Osteocyte (in vitro differentiated cells): ENCODE results near the gene TBC1D10B. TPM values are rescaled to one million over a fixed set of nuclear protein-coding genes. Genes with fewer than 3 reads are reported as not detected.
"Not testable (repeated sequence)": the region's sequence is repeated elsewhere in the genome, so short reads cannot be mapped to it uniquely, and the experiment has no call there.

Experiments used
- DNase-seq: peaks from one replicate; pipeline ENCODE4 v3.0.0; 2021; ENCODE audit warnings: mixed read lengths; ENCODE audit not compliant: unreplicated experiment; ENCODE audit errors: extremely low spot score
- H3K27ac Mint-ChIP-seq: one replicate; pipeline ENCODE4 v1.8.0; 2021; ENCODE audit warnings: mild to moderate bottlenecking, mixed read lengths; ENCODE audit not compliant: unreplicated experiment
- H3K27me3 Mint-ChIP-seq: one replicate; pipeline ENCODE4 v1.8.0; 2021; ENCODE audit warnings: mixed read lengths; ENCODE audit not compliant: unreplicated experiment
- H3K36me3 Mint-ChIP-seq: one replicate; pipeline ENCODE4 v1.8.0; 2021; ENCODE audit warnings: mixed read lengths; ENCODE audit not compliant: unreplicated experiment
- H3K4me1 Mint-ChIP-seq: one replicate; pipeline ENCODE4 v1.8.0; 2021; ENCODE audit warnings: mixed read lengths; ENCODE audit not compliant: unreplicated experiment
- H3K4me3 Mint-ChIP-seq: one replicate; pipeline ENCODE4 v1.8.0; 2021; ENCODE audit warnings: mild to moderate bottlenecking, moderate library complexity, mixed read lengths; ENCODE audit not compliant: unreplicated experiment
- H3K9me3 Mint-ChIP-seq: one replicate; pipeline ENCODE4 v1.8.0; 2021; ENCODE audit warnings: mixed read lengths; ENCODE audit not compliant: unreplicated experiment
- total RNA-seq: library from RNA; stranded (reverse); gene quantifications from 2 replicates; pipeline ENCODE4 v1.2.1, GENCODE V29; 2021
- TF ChIP-seq, protein P1 (sequence below): fragments of 200-600 bp; sonication (generic); IDR thresholded peaks from 2 replicates; pipeline ENCODE4 v1.5.0; 2021; ENCODE audit warnings: antibody characterized with exemption, mild to moderate bottlenecking, moderate library complexity

Gene TBC1D10B
- total RNA-seq, 1 donor from 2014 or later = 47.0 TPM

DNA sequence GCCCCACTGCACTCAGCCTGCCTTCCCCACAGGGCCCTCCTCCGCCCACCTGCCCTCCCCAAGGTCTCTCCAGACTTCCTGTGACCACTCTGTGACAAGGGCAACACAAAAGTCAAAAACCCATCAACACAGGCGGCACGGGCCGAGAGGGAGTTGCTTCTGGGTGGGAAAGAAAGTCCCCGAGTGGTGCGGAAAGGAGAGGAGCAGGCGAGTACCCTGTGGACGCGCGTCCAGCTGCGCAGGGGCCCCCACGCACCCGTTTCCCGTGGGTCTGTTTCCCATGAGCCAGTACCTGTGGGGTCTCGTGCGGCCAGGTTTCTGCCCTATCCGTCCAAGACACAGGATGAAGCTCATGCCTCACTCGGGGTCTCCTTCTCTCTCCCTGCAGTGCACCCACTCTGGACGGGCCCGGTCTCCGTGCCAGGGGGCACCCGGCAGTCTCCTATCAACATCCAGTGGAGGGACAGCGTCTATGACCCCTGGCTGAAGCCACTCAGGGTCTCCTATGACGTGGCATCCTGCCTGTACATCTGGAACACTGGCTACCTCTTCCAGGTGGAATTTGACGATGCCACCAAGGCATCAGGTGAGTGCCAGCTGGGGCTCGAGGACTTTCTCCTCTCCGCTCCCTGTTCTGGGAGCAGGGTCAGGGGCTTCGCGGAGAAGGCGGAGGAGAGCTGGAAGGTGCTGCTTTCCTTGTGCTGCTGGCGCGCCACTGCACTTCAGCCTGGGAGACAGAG lies 27.4 kb downstream of the TBC1D10B start:
- Mint-ChIP-seq H3K4me3 (no peak overlapping the region), H3K9me3 (no peaks in the 10 kb centered on the region), H3K36me3 (no peaks in the 10 kb centered on the region), H3K4me1 (no peaks in the 10 kb centered on the region), H3K27me3 (no peaks in the 10 kb centered on the region), H3K27ac (no peak overlapping the region)
- DNase-seq = peak; percentile 80
- TF ChIP-seq, protein P1, sequence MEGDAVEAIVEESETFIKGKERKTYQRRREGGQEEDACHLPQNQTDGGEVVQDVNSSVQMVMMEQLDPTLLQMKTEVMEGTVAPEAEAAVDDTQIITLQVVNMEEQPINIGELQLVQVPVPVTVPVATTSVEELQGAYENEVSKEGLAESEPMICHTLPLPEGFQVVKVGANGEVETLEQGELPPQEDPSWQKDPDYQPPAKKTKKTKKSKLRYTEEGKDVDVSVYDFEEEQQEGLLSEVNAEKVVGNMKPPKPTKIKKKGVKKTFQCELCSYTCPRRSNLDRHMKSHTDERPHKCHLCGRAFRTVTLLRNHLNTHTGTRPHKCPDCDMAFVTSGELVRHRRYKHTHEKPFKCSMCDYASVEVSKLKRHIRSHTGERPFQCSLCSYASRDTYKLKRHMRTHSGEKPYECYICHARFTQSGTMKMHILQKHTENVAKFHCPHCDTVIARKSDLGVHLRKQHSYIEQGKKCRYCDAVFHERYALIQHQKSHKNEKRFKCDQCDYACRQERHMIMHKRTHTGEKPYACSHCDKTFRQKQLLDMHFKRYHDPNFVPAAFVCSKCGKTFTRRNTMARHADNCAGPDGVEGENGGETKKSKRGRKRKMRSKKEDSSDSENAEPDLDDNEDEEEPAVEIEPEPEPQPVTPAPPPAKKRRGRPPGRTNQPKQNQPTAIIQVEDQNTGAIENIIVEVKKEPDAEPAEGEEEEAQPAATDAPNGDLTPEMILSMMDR = no peak

DNA sequence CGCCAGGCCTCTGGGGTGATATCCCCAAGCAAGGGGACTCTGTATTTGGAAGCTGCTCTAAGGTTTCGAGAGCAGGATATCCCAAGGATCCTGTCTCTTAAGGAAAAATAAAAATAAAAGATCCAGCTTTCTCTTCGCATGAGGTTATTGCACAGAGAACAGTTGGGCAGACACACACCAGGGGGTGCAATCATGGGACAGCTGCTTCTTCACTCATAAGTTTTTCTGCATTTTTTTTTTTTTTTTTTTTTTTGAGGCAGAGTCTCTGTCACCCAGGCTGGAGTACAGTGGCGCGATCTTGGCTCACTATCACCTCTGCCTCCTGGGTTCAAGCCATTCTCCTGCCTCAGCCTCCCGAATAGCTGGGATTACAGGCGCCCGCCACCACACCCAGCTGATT lies 28.3 kb downstream of the TBC1D10B start:
- H3K27ac Mint-ChIP-seq, H3K9me3 Mint-ChIP-seq, DNase-seq, H3K27me3 Mint-ChIP-seq, H3K4me1 Mint-ChIP-seq, H3K4me3 Mint-ChIP-seq, H3K36me3 Mint-ChIP-seq: not testable (repeated sequence)

DNA sequence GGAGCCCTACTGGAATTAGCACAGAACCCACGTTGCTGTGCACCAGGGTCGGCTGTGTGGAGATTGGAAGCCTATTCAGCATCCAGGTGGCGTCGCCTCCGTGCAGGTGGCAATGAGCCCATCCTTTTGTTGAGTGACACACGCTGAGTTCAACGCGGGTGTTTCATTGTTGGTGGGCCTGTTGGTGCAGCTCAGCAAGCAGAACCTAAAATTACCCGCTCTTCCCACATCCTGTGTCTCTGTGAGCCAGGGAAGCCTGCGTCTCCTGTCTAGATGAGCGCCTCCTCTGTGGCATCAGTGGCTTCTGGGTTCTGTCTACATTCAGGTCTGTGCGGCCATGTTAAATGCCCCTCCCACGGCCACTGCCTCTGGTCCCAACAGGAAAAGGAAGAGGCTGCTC lies 29.7 kb downstream of the TBC1D10B start:
- H3K4me1 Mint-ChIP-seq = peaks cover 4% of the 10 kb centered on the region
- no peaks in the 10 kb centered on the region for H3K9me3 Mint-ChIP-seq
- H3K4me3 Mint-ChIP-seq = no peak overlapping the region
- no peaks in the 10 kb centered on the region for H3K27me3 Mint-ChIP-seq
- DNase-seq = no peak
- no peaks in the 10 kb centered on the region for H3K36me3 Mint-ChIP-seq
- TF ChIP-seq, protein P1 = no peak
- no peak overlapping the region for H3K27ac Mint-ChIP-seq

DNA sequence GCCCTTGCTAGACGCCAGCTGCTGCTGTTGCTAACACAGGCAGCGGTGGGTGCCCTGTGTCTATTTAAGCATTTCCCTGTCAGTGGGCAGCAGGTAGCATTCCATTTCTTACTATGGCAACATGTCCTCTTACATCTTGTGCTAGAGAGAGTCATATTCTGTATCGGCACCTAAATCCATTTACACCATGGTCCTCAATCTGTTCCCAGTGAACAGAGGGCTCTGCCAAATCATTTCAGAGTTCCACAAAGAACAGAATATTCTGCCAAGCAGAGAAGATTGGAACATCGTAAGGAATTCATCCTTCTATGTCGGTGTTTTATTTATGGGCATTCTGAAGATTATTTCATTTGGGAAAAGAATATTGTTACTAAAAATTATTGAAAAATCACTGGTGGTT lies 31.6 kb downstream of the TBC1D10B start:
- DNase-seq, H3K27me3 Mint-ChIP-seq, H3K27ac Mint-ChIP-seq, H3K4me3 Mint-ChIP-seq, H3K36me3 Mint-ChIP-seq, H3K4me1 Mint-ChIP-seq, H3K9me3 Mint-ChIP-seq: not testable (repeated sequence)

DNA sequence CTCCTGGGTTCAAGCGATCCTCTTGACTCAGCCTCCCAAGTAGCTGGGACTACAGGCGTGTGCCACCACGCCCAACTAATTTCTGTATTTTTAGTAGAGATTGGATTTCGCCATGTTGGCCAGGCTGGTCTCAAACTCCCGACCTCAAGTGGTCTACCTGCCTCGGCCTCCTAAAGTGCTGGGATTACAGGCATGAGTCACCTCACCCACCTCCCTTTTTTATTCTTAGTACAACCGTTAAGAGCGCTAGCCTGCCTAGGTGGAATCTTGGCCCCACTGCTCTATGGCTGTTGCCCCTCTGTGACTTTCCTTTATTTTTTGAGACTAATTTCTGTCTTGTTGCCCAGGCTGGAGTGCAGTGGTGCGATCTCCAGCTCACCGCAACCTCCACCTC lies 32.3 kb downstream of the TBC1D10B start:
- not testable (repeated sequence) for H3K27ac Mint-ChIP-seq, DNase-seq, H3K9me3 Mint-ChIP-seq, H3K4me1 Mint-ChIP-seq, H3K27me3 Mint-ChIP-seq, H3K36me3 Mint-ChIP-seq, H3K4me3 Mint-ChIP-seq

DNA sequence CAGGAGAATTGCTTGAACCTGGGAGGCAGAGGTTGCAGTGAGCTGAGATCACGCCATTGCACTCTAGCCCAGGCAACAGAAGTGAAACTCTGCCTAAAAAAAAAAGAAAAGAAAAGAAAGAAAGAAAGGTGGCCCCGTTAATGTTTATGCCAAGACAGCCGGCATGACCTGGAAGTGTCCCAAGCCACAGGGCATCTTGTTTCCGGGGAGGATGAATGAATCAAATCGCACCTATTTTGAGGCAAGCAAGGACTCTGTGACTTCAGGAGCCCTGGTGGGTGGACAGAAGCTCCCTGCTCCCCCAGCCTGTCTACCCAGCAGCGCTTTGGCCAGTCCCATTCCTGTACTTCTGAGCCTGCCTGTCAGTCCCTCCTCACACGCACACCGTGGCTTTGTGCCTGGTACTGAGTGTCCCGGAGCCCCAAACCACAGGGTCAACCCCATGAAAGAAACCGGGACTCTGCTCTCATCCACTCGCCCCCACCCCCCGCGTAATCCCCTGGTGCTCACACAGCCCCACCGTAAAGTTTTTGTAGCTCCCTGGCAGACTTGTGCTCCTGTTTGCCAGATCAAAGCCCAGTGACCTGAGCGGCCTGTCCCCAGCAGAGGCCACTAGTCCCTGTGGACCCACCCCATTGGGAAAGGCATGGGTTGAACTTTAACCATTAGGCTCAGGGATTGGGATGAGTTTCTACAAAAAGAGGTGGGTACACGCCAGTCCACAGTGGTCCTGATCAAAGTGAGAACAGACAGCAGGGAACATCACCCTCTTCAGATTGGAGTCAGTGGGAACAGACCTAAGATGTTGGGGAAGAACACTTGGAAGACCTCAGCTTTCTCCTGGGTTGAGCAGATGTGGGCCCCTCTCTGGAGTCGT lies 34.5 kb downstream of the TBC1D10B start:
- H3K4me1 Mint-ChIP-seq = peaks cover 13% of the 10 kb centered on the region
- peak overlapping the region; percentile 90 for H3K27ac Mint-ChIP-seq
- TF ChIP-seq, protein P1 = no peak
- peak overlapping the region; percentile 78 for H3K4me3 Mint-ChIP-seq
- no peaks in the 10 kb centered on the region for H3K36me3 Mint-ChIP-seq
- no peaks in the 10 kb centered on the region for H3K9me3 Mint-ChIP-seq
- DNase-seq = peak; percentile 65
- no peaks in the 10 kb centered on the region for H3K27me3 Mint-ChIP-seq

DNA sequence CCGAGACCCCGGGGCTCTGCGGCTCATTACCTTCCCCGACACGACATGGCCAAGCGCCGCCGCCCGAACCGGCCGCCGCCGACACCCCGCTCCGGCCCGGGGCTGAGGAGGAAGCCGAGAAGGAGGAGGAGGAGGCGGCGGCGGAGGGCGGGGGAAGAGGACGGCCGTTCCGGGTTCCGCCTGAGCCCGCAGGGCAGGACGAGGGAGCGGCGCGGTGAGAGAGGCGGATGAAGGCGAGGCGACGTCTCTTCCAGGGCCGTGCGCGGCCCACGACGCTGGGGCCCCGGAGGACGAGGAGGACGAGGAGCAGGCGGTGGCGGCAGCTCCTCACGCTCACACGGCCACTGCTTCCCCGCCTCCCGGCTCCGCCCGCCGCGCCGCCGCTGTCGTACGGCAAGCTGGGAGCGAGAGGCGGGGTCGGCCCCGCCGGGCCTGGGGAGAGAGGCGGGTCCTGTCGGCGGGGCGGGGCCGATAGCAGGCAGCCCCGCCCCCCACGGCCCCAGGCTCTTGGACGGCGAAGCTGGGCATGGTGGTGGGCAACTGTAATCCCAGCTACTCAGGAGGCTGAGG lies 35.2 kb downstream of the TBC1D10B start:
- peak; percentile 95 for DNase-seq
- Mint-ChIP-seq H3K27ac (peak overlapping the region; percentile 90), H3K4me1 (peaks cover 13% of the 10 kb centered on the region), H3K4me3 (peak overlapping the region; percentile 78)
- H3K36me3 Mint-ChIP-seq, H3K27me3 Mint-ChIP-seq, H3K9me3 Mint-ChIP-seq: not testable (repeated sequence)

DNA sequence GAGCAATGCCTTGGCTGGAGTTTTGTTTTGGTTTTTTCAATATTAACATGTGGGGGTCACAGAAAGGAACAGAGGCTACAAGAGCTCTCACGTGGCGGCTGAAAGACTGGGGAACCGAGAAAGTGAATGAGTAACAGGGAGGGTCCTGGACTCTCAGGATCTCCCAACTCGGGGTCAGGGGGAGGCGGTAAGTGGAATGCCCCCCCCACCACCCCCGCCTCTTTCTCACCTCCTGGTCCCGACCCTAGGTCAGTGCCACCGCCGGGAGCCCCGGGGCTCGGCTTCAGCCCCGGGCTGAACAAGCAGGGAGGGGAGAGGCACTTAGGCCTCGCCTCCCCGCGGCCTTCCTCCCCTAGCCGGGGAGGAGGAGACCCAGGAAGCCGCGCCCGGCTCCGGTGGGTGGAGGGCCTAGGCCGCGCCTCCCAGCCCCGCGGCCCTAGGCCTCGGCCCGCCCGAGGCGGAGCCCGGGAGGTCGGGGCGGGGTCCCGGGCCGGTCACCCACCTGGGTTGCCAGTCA lies 35.8 kb downstream of the TBC1D10B start:
- H3K9me3 Mint-ChIP-seq, H3K36me3 Mint-ChIP-seq, H3K27me3 Mint-ChIP-seq: not testable (repeated sequence)
- H3K27ac Mint-ChIP-seq = peak overlapping the region; percentile 87
- peak; percentile 87 for DNase-seq
- peak overlapping the region; percentile 93 for H3K4me3 Mint-ChIP-seq
- H3K4me1 Mint-ChIP-seq = peaks cover 13% of the 10 kb centered on the region

DNA sequence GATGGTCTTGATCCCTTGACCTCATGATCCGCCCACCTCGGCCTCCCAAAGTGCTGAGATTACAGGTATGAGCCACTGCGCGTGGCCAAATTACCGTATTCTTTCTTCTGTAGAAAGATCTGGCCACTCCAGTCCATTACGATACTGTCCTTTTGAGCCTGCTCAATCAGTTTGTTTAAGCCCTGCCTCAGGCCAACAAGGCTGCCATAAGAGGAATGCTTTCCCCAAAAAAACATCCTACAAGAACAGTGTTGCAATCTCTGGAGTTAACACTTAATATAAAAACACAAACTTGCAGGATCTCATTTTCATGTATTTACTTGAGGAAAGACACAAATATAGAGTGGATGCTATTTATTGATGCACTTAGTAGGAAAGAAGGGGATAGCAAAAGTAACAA lies 46.1 kb downstream of the TBC1D10B start:
- H3K27me3 Mint-ChIP-seq, H3K36me3 Mint-ChIP-seq, H3K4me3 Mint-ChIP-seq, H3K27ac Mint-ChIP-seq, H3K9me3 Mint-ChIP-seq, DNase-seq: not testable (repeated sequence)
- H3K4me1 Mint-ChIP-seq = peaks cover 16% of the 10 kb centered on the region
